Fibroblast of the conjunctiva (primary cell): ENCODE results near the gene CAB39L.

Experiments used
- DNase-seq: peaks from one replicate; pipeline ENCODE4 v3.0.0-alpha.2; 2010; ENCODE audit warnings: low read depth

Gene CAB39L

DNA sequence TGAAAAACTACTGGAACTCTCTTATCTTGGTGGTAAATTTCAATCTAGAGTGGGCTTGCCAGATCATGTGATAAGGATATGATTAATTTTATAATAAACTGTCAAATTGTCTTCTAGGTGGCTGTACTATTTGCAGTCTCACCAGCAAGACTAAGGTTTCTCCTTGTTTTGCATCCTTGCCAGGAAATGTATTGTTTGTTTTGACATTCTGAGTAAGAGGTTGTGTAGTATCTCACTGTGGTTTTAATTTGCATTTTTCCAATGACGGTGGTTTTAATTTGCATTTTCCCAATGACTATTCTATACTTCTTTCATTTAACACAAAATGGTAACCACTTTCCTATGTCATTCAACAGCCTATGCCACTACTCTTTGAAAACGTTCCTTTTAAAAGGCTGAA, 2.0 kb downstream of the CAB39L start:
- no peak for DNase-seq

DNA sequence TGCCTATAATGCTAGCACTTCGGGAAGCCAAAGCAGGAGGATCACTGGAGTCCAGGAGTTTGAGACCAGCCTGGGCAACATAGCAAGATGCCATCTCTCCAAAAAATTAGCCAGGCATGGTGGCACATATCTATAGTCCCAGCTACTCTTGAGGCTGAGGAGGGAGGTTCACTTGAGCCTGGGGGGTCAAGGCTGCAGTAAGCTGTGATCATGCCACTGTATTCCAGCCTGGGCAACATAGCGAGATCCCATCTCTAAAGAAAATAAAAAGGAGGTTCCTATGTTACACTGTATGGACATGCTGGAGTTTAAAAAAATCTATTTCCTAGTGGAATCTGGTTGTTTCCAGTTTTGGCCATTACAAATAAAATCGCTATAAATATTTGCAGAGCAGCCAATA, 2.6 kb downstream of the CAB39L start:
- no peak for DNase-seq

DNA sequence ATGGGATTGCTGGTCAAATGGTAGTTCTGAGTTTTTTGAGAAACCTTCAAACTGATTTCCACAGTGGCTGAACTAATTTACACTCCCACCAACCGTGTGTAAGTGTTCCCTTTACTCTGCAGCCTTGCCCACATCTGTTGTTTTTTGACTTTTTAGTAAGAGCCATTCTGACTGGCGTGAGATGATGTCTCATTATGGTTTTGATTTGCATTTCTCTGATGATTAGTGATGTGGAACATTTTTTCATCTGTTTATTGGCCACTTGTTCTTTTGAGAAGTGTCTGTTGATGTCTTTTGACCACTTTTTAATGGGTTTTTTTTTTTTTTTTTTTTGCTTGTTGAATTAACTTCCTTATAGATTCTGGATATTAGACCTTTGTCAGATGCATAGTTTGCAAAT, 4.3 kb downstream of the CAB39L start:
- no peak for DNase-seq

DNA sequence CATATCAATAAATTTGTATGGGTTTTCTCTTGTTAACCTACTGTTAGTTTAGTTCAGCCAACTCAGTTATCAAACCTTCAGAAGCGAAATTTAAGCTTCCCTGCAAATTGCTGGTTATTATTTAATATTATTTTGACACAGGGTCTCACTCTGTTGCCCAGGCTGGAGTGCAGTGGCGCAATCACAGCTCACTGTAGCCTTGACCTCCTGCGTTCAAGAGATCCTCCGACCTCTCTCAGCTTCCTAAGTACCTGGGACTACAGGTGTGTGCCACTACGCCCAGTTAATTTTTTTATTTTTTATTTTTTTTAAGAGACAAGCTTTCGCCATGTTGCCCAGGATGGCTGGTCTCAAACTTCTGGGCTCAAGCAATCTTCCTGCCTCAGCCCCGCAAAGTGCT, 6.2 kb downstream of the CAB39L start:
- no peak for DNase-seq

DNA sequence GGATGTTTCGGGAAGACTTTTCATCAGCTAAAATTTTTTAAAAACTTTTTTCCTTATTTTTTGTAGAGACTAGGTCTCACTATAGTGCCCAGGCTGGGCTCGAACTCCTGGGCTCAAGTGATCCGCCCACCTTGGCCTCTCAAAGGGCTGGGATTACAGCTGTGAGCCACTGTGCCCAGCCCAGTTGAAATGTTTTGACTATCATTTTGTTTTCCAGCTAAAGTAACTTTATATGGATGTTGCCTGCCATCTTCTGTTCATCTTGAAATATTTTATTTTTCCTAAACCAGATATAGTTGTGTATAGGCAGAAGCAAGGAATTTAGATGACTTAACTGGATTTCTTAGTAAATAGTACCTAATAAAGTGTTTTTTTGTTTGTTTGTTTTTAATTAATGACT, 7.0 kb downstream of the CAB39L start:
- peak; percentile 57 for DNase-seq

DNA sequence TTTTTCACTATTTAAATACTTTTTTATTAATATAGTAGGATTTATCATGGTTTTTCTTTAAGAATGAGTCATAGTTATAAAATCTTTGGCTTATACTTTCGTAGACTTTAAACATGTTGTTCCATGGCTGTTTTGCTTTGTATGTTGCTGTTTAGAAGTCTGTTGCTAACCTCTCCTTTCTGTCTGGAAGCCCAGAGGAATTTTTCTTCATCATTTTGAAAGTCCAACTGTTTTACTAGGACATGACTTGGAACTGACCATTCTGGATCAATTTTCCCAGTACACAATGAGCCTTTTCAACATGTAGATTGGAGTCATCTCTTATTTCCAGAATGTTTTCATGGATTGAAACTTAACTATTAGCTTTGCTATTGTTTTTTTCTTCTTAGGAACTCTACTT, 7.9 kb downstream of the CAB39L start:
- DNase-seq: peak; percentile 31

DNA sequence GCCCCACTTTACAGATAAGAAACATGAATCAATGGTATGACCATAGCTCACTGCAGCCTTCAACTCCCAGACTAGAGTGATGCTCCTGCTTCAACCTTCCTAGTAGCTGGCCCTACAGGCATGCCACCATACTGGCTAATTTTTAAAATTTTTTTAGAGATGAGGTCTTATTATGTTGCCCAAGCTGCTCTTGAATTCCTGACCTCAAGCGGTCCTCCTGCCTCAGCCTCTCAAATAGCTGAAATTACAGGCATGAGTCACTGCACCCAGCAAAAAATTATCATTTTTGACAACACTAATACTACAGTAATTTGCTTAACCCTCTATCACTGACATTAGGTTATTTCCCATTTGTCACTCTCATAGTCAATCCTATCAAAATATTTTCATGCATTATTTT, 14.7 kb downstream of the CAB39L start:
- no peak for DNase-seq

DNA sequence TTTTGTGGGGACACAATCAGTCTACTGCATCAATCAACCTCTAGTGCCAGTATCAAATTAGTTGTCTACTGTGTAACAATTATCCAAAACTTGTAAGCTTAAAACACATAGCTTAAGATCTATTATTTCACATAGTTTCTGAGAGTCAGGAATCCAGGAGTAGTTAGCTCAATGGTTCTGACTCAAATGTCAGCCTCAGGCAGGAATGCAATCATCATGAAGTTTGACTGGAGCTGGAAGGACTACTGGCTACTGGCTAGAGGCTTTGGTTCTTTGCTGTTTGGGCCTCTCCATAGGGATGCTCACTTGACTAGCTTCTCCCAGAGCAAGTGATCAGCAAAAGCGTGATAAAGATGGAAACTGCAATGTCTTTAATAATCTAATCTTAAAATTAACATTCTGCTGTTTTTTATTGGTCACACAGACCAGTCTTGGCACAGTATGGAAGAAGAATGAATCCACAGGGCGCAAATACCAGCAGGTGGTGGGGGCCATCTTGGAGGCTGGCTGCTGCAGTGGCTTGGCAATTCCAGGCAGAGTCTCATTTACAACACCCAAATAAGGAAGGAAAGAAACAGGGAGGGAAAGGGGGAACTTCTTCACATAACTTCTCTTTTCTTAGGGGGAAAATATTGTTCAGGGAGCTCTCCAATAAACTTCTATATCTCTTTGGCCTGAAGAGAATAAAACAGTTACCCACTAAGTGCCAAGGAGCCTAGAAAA, 15.7 kb downstream of the CAB39L start:
- no peak for DNase-seq

DNA sequence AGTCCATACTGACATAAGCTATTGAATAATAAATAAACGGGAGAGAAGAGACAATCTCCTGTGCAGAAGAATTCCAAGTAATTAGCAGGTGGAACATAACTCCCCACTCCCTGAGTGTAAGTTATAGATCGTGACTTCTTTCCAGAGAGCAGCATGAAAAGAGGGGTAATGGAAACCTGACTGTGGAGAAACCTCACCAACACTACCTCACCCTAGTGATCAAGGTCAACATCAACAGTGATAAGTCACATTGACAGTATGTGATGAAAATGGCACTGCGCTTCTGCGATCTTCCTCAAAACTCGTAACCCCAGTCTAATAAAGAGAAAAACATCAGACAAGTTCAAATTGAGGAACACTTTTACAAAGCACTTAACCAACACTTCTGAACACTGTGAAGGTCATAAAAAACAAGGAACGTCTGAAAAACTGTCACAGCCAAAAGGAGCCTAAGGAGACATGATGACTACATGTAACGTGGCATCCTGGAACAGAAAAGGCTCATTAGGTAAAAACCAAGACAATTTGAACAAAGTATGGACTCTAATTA, 19.8 kb downstream of the CAB39L start:
- no peak for DNase-seq

DNA sequence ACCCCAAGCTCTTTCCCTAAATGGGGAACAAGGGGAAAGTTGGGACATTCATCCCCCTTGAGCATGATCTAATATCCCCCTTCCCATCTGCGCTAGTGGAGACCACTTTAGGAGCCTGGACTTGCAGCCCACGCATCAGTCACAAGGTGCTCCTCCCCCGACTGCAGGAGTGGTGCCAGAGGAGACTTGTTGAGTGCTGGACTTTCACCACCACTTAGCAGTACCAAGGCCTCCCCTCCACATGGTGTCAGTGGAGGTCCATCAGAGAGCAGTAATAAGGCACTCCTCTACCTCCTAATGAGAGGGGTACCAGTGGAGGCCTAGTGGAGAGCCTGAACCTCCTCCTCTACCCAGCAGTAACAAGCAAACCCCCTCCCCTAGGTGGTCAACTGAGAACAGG, 22.5 kb downstream of the CAB39L start:
- DNase-seq: no peak

DNA sequence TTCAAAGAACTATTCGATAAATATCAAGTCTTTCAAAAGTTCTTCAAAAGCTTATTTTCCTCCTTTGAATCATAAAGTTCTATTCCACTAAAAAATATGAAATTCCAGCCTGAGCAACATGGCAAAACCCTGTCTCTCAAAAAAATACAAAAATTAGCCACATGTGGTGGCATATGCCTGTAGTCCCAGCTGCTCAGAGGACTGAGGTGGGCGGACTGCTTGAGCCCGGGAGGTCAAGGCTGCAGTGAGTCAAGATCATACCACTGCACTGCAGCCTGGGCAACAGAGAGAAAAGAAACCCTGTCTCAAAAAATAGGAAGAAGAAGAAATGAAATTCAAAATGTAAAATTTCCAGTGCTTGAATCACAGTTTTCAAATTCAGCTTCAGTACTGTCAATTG, 24.6 kb downstream of the CAB39L start:
- DNase-seq: no peak

DNA sequence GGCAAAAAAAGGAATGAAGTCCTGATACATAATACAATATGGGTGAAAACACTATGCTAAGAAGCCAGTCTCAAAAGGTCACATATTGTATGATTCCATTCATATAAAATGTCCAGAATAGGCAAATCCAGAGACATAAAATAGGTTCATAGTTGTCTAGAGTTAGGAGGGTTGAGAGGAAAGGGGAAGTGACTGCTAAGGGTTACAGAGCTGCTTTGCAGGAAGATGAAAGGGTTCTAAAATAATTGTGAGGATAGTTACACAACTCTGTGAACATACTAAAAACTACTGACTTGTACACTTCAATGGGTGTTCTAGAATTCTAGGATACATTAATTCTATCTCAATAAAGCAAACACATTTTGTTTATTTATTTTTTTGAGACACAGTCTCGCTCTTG, 25.7 kb downstream of the CAB39L start:
- DNase-seq: no peak

DNA sequence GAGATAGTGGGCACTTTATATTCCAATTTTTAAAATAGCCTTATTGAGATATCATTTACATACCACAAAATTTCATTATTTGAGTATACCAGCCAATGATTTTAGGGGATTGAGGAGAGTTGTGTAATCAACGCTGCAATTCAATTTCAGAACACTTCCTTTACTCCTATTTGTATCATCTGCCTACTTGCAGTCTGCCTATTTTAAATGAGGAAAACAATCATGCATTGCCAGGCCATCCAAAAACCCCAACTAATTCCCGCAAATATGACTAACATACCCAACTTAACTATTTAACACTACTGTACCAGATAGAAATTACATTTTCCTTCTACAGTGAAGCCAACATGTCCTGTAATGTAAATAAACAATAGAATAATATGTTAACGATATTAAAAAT, 26.7 kb downstream of the CAB39L start:
- DNase-seq: no peak

DNA sequence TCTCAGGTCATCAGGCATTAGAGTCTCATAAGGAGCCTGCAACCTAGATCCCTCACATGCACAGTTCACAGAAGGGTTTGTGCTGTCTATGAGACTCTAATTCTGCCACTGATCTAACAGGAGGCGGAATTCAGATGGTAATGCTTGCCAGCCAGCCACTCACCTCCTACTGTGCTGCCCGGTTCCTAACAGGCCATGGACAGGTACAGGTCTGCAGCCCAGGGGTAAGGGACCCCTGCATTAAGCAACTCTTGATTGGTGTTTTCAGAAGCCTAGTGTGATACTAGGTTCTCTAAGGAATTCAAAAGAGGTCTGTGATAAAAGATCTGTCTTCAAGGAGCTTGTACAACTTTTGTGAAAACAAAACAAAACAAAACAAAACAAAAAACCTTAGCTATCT, 31.1 kb downstream of the CAB39L start:
- DNase-seq: no peak

DNA sequence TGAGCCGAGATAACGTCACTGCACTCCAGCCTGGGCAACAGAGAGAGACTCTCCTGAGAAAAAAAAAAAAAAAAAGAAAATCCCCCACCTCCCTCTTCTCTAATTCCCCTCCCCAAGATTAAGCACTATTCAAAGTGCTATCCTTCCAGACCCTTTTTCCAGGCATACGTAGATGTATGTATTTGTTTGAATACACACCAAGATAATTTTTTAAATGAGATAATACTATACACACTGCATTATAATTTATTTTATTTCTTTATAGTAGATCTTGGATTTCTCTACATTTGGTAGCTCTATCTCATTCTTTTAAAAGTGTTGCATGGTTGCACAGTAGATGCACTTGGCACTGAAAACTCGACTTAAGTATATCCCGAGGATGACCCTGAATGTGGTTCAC, 32.5 kb downstream of the CAB39L start:
- DNase-seq: no peak

DNA sequence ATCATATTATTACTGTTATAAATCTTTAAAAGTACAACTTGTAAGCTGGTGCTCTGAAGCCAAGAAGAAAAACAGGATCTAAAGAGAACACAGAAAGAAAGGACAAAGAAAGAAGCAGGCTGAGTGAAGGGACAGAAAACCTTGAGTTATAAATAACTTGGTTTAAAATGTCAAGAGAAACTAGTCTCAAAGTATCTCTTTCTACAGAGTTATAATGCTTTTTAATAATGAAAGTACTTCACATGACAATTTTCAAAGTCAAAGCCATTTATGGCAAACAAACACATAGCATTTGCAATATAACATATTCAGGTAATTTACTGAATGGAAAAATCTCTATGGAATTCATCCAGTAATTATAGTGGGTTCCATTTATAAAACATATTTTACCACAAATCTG, 33.4 kb downstream of the CAB39L start:
- no peak for DNase-seq

DNA sequence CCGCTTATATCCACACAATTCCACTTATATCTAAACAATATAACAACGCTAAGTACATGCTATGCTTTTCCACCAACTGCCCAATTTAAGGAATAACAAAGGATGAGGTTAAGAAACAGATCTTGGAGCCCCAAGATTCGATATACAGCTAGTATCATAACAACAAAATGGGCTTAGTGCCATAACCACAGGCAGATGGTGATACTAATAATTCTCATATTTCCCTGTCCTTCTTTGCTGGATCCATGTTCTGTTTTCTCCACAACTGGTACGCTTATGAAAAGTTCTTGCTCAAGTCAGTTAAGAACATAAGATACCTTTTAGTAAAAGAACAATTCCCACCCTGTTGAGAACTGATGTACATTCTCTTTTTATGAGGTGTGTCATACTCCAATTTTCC, 33.9 kb downstream of the CAB39L start:
- no peak for DNase-seq

DNA sequence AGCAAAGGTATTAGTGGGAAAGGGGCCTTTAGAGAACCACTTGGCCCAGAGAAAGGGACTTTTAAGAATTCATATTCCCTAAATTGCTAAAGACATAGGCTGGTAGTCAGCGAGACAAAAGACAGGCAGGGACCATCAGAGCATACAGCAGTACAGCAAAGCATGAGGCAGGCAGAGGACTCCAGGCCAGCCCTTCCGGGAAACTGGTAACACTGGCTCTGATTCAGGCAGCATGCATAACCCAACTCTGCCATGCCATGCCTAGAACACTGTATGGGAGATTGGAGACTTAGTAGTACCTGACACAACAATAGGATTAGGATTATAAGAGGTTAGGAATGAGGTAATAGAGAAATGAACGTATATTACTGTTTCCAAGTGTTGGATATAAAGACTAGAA, 34.9 kb downstream of the CAB39L start:
- no peak for DNase-seq

DNA sequence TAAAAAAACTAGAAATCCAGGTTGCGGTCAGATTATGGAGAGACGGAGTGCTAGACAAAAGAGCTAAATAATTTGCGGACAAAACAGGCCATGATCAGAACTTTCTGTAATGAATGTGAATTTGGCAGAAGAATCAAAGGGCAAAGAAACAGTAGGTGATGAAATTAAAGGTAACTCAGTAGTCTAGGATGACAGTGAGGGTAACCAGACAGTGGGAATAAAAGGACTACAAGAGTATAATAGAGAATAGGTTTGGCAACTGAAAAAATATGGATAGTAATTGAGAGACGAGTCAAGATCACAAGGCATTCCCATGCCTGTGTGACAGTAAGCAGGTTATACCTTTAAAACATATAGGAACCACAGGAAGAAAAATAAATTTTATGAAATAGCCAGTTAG, 35.9 kb downstream of the CAB39L start:
- DNase-seq: no peak

DNA sequence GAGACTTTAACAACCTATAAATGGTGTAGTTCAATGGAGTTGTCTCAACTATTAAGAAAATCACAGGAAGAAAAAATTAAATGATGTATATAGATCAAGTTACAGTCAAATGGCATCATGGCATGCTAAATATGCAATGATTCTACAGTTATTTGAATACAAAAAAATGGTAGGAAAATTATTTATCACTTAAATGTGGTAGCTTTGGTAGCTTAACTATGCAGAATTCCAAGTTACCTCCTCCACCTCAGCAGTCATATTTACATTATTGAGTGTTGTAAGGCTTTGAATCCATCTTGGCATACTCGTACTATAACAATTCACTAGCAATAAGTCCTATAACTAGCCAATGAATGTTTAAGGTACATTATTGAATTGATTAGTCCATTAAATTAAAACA, 36.8 kb downstream of the CAB39L start:
- DNase-seq: no peak

DNA sequence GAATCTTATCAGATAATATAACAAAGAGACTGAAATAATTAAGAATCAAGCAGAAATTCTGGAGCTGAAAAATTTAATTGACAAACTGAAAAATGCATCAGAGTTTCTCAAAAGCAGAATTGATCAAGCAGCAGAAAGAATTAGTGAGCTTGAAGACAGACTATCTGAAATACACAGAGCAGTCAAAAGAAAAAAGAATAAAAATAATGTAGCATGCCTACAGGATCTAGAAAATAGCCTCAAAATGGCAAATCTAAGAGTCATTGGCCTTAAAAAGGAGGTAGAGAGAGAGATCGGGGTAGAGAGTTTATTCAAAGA, 39.2 kb downstream of the CAB39L start:
- no peak for DNase-seq

DNA sequence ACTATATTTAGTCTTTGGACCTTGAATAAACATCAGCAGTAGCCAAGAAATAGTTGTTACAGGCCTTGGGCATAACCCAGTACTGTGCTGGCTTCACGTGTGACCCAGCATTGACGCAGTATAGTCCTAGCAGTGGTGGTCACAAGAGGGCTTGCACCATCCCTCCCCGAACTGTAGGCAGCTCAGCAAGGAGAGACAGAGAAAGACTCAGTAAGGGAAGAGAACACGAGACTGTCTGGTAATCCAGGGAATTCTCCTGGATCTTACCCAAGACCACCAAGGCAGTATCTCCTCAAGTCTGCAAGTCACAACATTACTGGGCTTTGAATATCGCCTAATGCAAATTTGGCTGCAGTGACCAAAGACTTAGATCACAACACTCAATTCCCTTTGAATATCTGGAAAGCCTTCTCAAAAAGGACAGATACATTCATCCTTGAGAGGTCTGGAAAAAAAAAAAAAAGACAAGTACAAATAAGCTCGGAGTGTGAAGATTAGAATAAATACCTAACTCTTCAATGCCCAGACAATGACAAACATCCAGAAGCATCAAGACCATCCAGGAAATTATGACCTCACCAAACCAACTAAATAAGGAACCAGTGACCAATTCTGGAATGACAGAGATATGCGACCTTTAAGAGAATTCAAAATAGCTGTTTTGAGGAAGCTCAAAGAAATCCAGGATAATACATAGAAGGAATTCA, 39.7 kb downstream of the CAB39L start:
- DNase-seq: no peak

DNA sequence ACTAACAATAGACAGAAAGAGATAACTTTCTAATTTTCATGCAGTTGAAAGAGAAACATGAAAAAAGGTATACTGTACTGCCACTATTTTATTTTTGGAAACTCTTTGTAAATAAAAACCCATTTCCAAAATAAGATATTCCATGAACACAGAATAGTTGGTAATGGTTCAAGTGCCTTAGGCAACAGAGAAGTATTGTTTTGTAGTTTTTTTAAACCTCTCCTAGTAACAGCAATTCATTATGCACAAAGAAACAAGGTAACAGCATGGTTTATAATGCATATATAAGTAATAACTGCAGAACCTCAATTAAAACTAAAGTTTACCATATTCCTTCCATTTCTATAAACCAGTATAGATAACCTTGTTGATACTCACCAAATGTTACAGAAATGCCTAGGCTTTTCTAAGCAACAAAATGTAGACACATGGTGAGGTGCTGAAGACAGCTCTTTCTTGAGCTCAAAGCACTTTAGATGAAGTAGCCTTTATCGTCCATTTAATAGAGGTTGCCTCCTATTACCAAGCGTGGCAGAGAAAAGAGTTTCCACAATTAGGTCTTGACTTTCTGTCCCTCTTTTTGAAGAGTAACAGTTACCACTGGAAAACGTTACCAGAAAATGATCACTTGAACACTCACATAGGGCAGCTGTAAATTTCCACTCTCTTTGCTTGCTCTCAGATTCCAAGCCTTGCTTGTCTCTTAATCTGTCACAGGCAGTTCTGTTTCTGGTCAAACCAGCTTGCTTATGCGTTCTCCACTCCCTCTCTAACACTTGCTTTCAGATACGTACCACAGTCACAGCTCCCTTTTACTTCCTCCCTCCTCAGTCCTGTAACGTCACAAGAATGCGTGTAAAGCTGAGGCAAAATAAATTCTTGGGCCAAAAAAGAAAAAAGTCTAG, 42.9 kb downstream of the CAB39L start:
- DNase-seq: no peak
